Measurements from ENCODE around the gene NAALADL2.

NAALADL2 gene

DNA sequence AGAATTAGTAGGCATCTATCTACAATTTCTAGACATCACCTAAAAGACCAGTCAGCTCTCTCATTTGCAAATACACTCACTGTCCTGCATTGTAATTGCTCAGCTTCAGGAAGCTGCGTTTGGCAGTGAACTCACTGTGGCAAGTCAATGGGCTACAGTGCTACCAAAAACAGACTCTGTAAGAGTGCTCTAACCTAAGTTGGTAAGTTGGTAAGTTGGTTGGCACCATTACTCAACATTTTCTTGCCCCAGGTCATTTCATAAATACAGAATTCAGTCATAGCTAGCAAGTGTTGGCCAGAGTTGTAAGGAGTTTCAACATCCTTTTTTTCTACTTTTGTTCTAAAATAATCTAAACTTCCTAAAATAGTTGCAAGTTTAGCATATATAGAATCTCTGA is 466.3 kb downstream of the NAALADL2 start:
- TF ChIP-seq, protein P1, sequence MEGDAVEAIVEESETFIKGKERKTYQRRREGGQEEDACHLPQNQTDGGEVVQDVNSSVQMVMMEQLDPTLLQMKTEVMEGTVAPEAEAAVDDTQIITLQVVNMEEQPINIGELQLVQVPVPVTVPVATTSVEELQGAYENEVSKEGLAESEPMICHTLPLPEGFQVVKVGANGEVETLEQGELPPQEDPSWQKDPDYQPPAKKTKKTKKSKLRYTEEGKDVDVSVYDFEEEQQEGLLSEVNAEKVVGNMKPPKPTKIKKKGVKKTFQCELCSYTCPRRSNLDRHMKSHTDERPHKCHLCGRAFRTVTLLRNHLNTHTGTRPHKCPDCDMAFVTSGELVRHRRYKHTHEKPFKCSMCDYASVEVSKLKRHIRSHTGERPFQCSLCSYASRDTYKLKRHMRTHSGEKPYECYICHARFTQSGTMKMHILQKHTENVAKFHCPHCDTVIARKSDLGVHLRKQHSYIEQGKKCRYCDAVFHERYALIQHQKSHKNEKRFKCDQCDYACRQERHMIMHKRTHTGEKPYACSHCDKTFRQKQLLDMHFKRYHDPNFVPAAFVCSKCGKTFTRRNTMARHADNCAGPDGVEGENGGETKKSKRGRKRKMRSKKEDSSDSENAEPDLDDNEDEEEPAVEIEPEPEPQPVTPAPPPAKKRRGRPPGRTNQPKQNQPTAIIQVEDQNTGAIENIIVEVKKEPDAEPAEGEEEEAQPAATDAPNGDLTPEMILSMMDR (IDR thresholded peaks at IDR 0.05; ENCODE audit: extremely low read depth, insufficient read depth, missing control alignments) = no peak
- in situ Hi-C loops (cut with MboI; ENCODE audit: low pct_unique_long_range_greater_than_20kb, low sequenced_read_pairs, unreplicated experiment) = no loop called here

DNA sequence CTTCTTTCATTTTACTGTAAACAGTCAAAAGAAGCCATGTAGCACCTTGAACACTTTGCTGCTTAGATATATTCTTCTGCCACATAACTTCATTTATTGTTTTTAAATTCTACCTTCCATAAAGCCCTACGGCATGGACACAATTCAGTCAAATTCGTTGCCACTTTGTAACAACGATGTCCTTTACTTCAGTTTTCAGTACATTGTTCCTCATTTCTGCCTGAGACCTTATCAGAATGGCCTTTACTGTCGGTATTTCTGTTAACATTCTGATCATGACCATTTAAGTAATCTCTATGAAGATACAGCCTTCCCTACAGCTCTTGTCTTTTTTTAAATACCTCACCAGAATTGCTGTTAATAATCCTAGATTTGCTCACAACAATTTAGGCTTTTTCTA is 466.9 kb downstream of the NAALADL2 start:
- no peak for DNase-seq (ENCODE audit: low spot score)
- TF ChIP-seq, protein P1 (IDR thresholded peaks at IDR 0.05; ENCODE audit: extremely low read depth, insufficient read depth, missing control alignments) = no peak
- in situ Hi-C loops (cut with MboI; ENCODE audit: low pct_unique_long_range_greater_than_20kb, low sequenced_read_pairs, unreplicated experiment) = no loop called here

More for the DNA sequence above, 466.3 kb downstream of the NAALADL2 start:
- DNase-seq (ENCODE audit: low spot score) = no peak

DNA sequence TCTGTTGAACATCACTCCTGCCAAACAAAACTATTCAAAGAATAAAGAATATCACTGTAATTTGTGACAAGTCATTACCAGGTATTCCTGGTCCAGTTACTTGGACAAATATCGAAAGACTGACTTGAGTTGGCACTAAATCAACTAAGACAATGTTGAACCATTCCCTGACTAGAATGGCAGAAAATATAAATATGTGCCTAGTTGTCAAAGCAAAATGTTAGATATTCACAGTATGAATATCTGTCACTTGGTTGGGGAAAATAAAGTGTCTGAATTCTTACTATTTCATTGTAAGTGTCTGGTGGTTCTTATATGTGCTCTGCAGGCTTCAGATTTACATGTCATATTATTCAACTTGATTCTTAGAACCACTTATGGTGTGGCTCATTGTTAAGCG is 470.2 kb downstream of the NAALADL2 start:
- TF ChIP-seq, protein P1 (IDR thresholded peaks at IDR 0.05; ENCODE audit: extremely low read depth, insufficient read depth, missing control alignments) = no peak
- in situ Hi-C loops (cut with MboI; ENCODE audit: low pct_unique_long_range_greater_than_20kb, low sequenced_read_pairs, unreplicated experiment) = no loop called here
- no peak for DNase-seq (ENCODE audit: low spot score)

DNA sequence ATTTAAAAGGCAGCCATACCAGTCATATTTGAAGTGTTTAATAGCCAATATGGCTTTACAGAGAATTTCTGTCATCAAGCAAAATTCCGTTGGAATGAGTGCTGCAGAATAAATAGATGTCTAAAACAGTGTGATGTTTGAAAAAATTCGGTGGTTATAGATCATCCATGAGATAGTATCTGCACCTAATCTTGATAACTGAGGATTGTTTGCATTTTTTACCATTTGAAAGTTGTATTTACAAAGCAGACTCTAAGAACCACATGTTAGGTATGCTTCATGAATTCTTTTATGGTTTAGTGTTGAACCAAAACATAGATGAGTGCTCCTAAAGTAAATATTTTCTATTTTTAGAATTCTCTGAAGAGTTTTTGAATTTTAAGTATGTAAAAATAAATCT is 476.1 kb downstream of the NAALADL2 start:
- no peak for DNase-seq (ENCODE audit: low spot score)
- in situ Hi-C loops (cut with MboI; ENCODE audit: low pct_unique_long_range_greater_than_20kb, low sequenced_read_pairs, unreplicated experiment) = no loop called here
- TF ChIP-seq, protein P1 (IDR thresholded peaks at IDR 0.05; ENCODE audit: extremely low read depth, insufficient read depth, missing control alignments) = no peak

DNA sequence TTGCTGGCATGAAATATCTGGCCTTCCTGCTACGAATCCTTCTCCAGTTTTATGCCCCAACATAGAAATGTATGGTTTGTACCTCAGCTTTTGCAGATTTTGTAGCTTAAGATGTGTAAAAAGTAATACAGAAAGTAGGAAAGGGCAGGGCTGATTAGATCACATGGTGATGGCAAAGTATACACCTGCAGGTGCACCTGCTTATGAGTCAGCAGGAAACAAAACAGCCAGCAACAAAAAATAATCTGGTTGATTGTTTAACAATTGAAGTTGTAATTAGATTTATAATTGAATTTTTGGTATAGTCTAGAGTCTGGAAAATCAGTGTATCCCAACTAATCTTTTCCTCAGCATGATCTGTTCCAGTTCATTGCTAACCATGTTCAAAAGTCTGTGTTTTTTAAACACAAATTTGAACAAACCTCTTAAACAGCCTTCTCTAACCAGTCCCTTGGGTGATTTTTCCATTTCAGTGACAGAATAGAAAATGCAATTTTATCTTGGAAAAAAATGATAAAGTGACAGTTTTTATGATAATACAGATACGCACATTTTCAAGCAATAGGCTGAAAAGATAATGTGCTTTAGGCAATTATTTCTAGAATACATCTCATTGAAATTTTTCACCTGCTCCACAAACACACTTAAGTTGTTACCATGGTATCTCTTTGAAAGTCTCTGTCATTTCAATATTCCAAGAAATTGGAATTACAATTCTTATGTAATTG is 477.4 kb downstream of the NAALADL2 start:
- no peak for DNase-seq (ENCODE audit: low spot score)
- TF ChIP-seq, protein P1 (IDR thresholded peaks at IDR 0.05; ENCODE audit: extremely low read depth, insufficient read depth, missing control alignments) = no peak
- in situ Hi-C loops (cut with MboI; ENCODE audit: low pct_unique_long_range_greater_than_20kb, low sequenced_read_pairs, unreplicated experiment) = no loop called here

DNA sequence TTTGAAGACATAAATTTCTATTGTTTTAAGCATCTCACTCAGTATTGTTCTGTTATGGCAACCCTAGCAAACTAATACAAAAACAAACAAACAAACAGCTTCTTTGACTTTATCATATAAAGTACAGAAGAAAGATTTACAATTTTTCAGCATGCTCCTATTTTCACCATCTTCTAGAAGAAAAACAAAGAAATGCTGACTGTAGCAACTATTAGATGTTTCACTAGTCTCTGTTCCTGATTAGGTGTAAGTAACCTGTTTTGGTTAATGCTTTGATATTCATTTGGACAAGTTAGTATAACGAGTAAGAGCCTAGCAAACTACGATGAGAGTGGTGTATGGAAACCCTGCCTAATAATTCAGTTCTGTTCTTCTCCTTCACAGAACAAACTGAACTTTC is 478.5 kb downstream of the NAALADL2 start:
- in situ Hi-C loops (cut with MboI; ENCODE audit: low pct_unique_long_range_greater_than_20kb, low sequenced_read_pairs, unreplicated experiment) = no loop called here
- DNase-seq (ENCODE audit: low spot score) = no peak
- TF ChIP-seq, protein P1 (IDR thresholded peaks at IDR 0.05; ENCODE audit: extremely low read depth, insufficient read depth, missing control alignments) = no peak

Measured in GM13977 (cell line).